ENCODE results near the gene PTPRG.
"Not testable (repeated sequence)": the region's sequence is repeated elsewhere in the genome, so short reads cannot be mapped to it uniquely, and the experiment has no call there.

Gene PTPRG

GRCh38 chr3:61810953-61811497, 249.7 kb downstream of the PTPRG start:
- Mint-ChIP-seq H3K27ac (no peak overlapping the region), H3K4me1 (no peaks in the 10 kb centered on the region), H3K4me3 (no peak overlapping the region), H3K36me3 (peaks cover 1% of the 10 kb centered on the region), H3K27me3 (peaks cover 1% of the 10 kb centered on the region), H3K9me3 (no peaks in the 10 kb centered on the region)
- ATAC-seq (ENCODE audit: low read depth) (no peak), DNase-seq (ENCODE audit: low spot score in 2 of 2) (no peak)

GRCh38 chr3:61811652-61812051, 250.3 kb downstream of the PTPRG start:
- peaks cover 1% of the 10 kb centered on the region for H3K36me3 Mint-ChIP-seq
- H3K27ac Mint-ChIP-seq, result no peak overlapping the region
- peaks cover 1% of the 10 kb centered on the region for H3K27me3 Mint-ChIP-seq
- H3K4me1 Mint-ChIP-seq, result no peaks in the 10 kb centered on the region
- ATAC-seq (ENCODE audit: low read depth) (no peak), DNase-seq (ENCODE audit: low spot score in 2 of 2) (no peak)
- H3K9me3 Mint-ChIP-seq, result no peaks in the 10 kb centered on the region
- H3K4me3 Mint-ChIP-seq, result no peak overlapping the region

DNA sequence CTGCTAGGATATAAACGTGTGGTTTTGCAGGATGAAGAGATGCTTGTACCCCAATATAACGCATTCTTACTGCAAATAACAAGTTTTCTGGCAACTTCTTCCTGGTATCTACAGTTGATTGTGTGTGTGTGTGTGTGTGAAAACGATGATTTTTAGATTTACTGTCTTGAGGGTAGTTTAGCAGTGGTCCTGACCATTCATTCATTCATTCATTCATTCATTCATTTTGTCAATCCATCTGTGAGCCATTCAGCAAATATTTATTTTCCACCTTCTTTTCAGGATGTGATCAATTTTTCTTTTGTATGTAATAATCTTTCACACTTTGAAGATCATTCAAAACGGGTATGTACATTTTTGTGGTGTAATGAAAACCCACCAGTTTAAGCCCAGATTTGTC, 250.7 kb downstream of the PTPRG start:
- peaks cover 1% of the 10 kb centered on the region for H3K27me3 Mint-ChIP-seq
- H3K9me3 Mint-ChIP-seq, result no peaks in the 10 kb centered on the region
- no peak for ATAC-seq (ENCODE audit: low read depth)
- peaks cover 1% of the 10 kb centered on the region for H3K36me3 Mint-ChIP-seq
- no peak for DNase-seq (ENCODE audit: low spot score in 2 of 2)
- no peak overlapping the region for H3K4me3 Mint-ChIP-seq
- no peaks in the 10 kb centered on the region for H3K4me1 Mint-ChIP-seq
- H3K27ac Mint-ChIP-seq, result no peak overlapping the region

DNA sequence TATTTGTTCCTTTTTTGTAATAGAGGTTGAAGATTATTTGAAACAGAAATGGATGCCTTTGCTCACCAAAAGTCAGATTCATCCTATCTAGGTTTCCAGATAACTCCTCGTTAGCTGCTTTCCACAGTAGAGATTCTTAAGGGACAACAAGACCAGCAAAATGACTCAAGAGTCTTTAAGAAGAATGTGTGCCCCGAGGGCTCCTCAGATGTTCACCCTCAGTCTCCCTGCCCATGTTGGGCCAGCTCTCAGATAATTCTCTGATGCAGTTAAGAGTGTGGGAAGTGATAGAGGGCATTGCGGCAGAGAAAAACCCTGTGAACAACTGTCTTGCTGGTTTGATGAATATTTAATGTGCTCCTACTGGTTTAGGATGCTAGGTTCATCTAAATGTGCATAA, 251.1 kb downstream of the PTPRG start:
- H3K36me3 Mint-ChIP-seq, result peaks cover 1% of the 10 kb centered on the region

GRCh38 chr3:61813636-61814035, 252.3 kb downstream of the PTPRG start:
- no peaks in the 10 kb centered on the region for H3K4me1 Mint-ChIP-seq
- DNase-seq (ENCODE audit: low spot score in 2 of 2) (no peak), ATAC-seq (ENCODE audit: low read depth) (no peak)
- peaks cover 1% of the 10 kb centered on the region for H3K36me3 Mint-ChIP-seq
- peaks cover 1% of the 10 kb centered on the region for H3K27me3 Mint-ChIP-seq
- H3K4me3 Mint-ChIP-seq, result no peak overlapping the region
- no peaks in the 10 kb centered on the region for H3K9me3 Mint-ChIP-seq
- H3K27ac Mint-ChIP-seq, result no peak overlapping the region

More for the DNA sequence above, 251.1 kb downstream of the PTPRG start:
- H3K4me3 Mint-ChIP-seq, result no peak overlapping the region
- ATAC-seq (ENCODE audit: low read depth) (no peak), DNase-seq (ENCODE audit: low spot score in 2 of 2) (no peak)
- no peaks in the 10 kb centered on the region for H3K9me3 Mint-ChIP-seq
- H3K27me3 Mint-ChIP-seq, result peaks cover 1% of the 10 kb centered on the region
- no peaks in the 10 kb centered on the region for H3K4me1 Mint-ChIP-seq
- H3K27ac Mint-ChIP-seq, result no peak overlapping the region

GRCh38 chr3:61814674-61815073, 253.3 kb downstream of the PTPRG start:
- Mint-ChIP-seq H3K4me3 (no peak overlapping the region), H3K27me3 (peaks cover 1% of the 10 kb centered on the region), H3K36me3 (no peaks in the 10 kb centered on the region), H3K4me1 (no peaks in the 10 kb centered on the region), H3K27ac (no peak overlapping the region), H3K9me3 (no peaks in the 10 kb centered on the region)
- DNase-seq (ENCODE audit: low spot score in 2 of 2), result no peak
- ATAC-seq (ENCODE audit: low read depth), result no peak

DNA sequence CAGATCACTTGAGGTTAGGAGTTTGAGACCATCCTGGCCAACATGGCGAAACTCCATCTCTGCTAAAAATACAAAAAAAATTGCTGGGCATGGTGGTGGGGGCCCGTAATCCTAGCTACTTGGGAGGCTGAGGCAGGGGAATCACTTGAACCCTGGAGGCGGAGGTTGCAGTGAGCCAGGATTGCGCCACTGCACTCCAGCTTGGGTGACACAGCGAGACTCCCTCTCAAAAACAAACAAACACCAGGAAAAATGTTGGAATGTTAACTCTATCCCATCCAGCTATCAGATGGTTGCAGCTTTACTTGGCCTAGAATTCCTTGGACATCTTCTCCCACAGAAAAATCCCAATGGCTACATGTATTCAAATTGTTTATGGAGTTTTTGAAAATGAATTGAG, 254.9 kb downstream of the PTPRG start:
- H3K9me3 Mint-ChIP-seq; DNase-seq (ENCODE audit: low spot score in 2 of 2); H3K27me3 Mint-ChIP-seq; H3K4me3 Mint-ChIP-seq; H3K27ac Mint-ChIP-seq; H3K4me1 Mint-ChIP-seq; ATAC-seq (ENCODE audit: low read depth); H3K36me3 Mint-ChIP-seq: not testable (repeated sequence)

GRCh38 chr3:61819861-61820260, 258.5 kb downstream of the PTPRG start:
- Mint-ChIP-seq H3K36me3 (peaks cover 1% of the 10 kb centered on the region), H3K4me3 (no peak overlapping the region)

GRCh38 chr3:61820306-61820992, 259.1 kb downstream of the PTPRG start:
- Mint-ChIP-seq H3K9me3 (peaks cover 1% of the 10 kb centered on the region), H3K4me1 (no peaks in the 10 kb centered on the region), H3K4me3 (no peak overlapping the region), H3K27me3 (no peaks in the 10 kb centered on the region), H3K36me3 (peaks cover 1% of the 10 kb centered on the region), H3K27ac (no peak overlapping the region)
- DNase-seq (ENCODE audit: low spot score in 2 of 2) (no peak), ATAC-seq (ENCODE audit: low read depth) (peak; percentile 54)

More at GRCh38 chr3:61819861-61820260, 258.5 kb downstream of the PTPRG start:
- ATAC-seq (ENCODE audit: low read depth), result no peak
- peaks cover 1% of the 10 kb centered on the region for H3K9me3 Mint-ChIP-seq
- H3K4me1 Mint-ChIP-seq, result no peaks in the 10 kb centered on the region
- no peak overlapping the region for H3K27ac Mint-ChIP-seq
- no peaks in the 10 kb centered on the region for H3K27me3 Mint-ChIP-seq
- no peak for DNase-seq (ENCODE audit: low spot score in 2 of 2)

- Mint-ChIP-seq H3K27ac (no peak overlapping the region), H3K9me3 (peaks cover 1% of the 10 kb centered on the region), H3K27me3 (no peaks in the 10 kb centered on the region), H3K36me3 (peaks cover 1% of the 10 kb centered on the region), H3K4me1 (no peaks in the 10 kb centered on the region), H3K4me3 (no peak overlapping the region)
- no peak for ATAC-seq (ENCODE audit: low read depth)
- DNase-seq (ENCODE audit: low spot score in 2 of 2), result no peak
These were observed 260.5 kb downstream of the PTPRG start for GRCh38 chr3:61821823-61822251.

- H3K27me3 Mint-ChIP-seq, result no peaks in the 10 kb centered on the region
- DNase-seq (ENCODE audit: low spot score in 2 of 2) (no peak), ATAC-seq (ENCODE audit: low read depth) (no peak)
- H3K9me3 Mint-ChIP-seq, result peaks cover 1% of the 10 kb centered on the region
- H3K4me3 Mint-ChIP-seq, result no peak overlapping the region
- no peak overlapping the region for H3K27ac Mint-ChIP-seq
- H3K36me3 Mint-ChIP-seq, result peaks cover 1% of the 10 kb centered on the region
- H3K4me1 Mint-ChIP-seq, result no peaks in the 10 kb centered on the region
These were observed 261.2 kb downstream of the PTPRG start for GRCh38 chr3:61822588-61822987.

DNA sequence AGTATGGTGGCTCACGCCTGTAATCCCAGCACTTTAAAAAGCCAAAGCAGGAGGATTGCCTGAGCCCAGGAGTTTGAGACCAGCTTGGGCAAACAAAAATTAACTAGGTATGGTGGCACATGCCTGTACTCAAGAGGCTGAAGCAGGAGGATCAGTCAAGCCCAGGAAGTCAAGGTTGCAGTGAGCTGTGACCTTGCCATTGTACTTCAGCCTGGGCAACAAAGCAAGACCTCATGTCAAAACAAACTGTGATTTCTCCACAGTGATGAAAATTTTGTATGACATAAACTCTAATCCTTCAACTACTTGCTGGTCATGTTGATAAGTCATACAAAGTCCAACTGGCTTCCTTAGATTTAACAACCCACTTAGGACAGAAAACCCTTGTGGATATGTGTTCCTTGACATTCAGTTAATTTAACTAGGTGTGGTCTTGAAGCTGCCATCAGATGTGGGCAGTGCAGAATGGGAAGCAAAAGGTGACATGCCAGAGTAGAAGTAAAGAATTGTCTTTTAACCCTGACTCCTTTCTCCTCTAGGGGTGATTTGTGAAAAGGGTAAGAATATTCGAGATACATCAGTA, 263.3 kb downstream of the PTPRG start:
- peaks cover 3% of the 10 kb centered on the region for H3K4me1 Mint-ChIP-seq
- peaks cover 2% of the 10 kb centered on the region for H3K36me3 Mint-ChIP-seq
- H3K27ac Mint-ChIP-seq, result no peak overlapping the region
- no peak overlapping the region for H3K4me3 Mint-ChIP-seq
- no peaks in the 10 kb centered on the region for H3K27me3 Mint-ChIP-seq
- H3K9me3 Mint-ChIP-seq, result peaks cover 2% of the 10 kb centered on the region
- DNase-seq (ENCODE audit: low spot score in 2 of 2), result no peak
- no peak for ATAC-seq (ENCODE audit: low read depth)

GRCh38 chr3:61826161-61826560, 264.8 kb downstream of the PTPRG start:
- Mint-ChIP-seq H3K27ac (no peak overlapping the region), H3K27me3 (no peaks in the 10 kb centered on the region), H3K4me1 (peaks cover 3% of the 10 kb centered on the region), H3K36me3 (peaks cover 3% of the 10 kb centered on the region), H3K9me3 (peaks cover 3% of the 10 kb centered on the region), H3K4me3 (no peak overlapping the region)
- DNase-seq (ENCODE audit: low spot score in 2 of 2) (no peak), ATAC-seq (ENCODE audit: low read depth) (no peak)

DNA sequence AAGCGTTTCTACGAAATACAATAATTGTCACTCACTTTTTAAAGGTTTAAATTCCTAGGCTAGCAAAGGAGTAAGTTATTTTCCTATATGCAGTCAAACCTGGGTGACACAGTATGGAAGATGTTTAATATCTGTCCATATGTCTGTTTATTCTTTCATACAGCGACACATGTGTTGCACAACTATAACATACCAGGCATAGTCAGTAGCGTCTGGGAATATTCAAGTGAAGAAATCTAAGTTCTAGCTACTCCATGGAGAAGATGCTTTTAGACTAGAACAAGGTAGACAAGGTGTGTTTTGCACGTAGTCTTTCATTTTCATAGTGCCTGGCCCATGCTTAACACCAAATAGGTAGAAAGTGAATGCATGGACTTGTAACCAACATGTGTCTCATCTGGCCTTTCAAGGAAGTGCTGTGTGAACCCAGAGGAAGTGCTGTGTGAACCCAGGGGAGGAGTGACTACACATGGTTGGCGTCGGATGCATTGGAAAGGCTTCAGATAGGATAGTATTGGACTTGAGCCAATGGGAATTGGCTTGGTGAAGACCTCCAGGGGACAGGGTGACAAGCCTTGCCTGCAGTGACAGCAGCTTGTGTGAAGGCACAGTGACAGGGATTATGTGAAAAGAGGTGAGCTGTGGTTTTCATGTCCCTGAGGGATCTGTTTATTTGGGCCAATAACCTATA, 267.0 kb downstream of the PTPRG start:
- peaks cover 3% of the 10 kb centered on the region for H3K36me3 Mint-ChIP-seq
- DNase-seq (ENCODE audit: low spot score in 2 of 2) (no peak), ATAC-seq (ENCODE audit: low read depth) (no peak)
- H3K4me1 Mint-ChIP-seq, result peaks cover 3% of the 10 kb centered on the region
- H3K27me3 Mint-ChIP-seq, result no peaks in the 10 kb centered on the region
- H3K27ac Mint-ChIP-seq, result no peak overlapping the region
- peaks cover 3% of the 10 kb centered on the region for H3K9me3 Mint-ChIP-seq
- no peak overlapping the region for H3K4me3 Mint-ChIP-seq
